ENCODE data around the gene NID2. TPM values are rescaled to one million over a fixed set of nuclear protein-coding genes. Genes with fewer than 3 reads are reported as not detected.

The NID2 gene
- total and polyA plus RNA-seq, 2 of the 4 experiments (the other 2 are of a cell fraction), result 101 to 303 TPM

GRCh38 chr14:52063052-52063462 is 5.8 kb downstream of the NID2 start:
- dilution Hi-C loops (cut with HindIII; ENCODE audit: low sequenced_read_pairs, unreplicated experiment) (no loop called here), intact Hi-C loops (cut with micrococcal nuclease) (no loop called here), in situ Hi-C loops (cut with MboI; ENCODE audit: low sequenced_read_pairs) (no loop called here)
- peak overlapping the region; percentile 2 for H3K9ac ChIP-seq (ENCODE audit: low read depth, low read length)
- ATAC-seq (ENCODE audit: low read depth) (peak; percentile 15; the same call in 1 of the 2 replicates), DNase-seq (peak; percentile 37)
- H2AK5ac ChIP-seq (ENCODE audit: low read depth, low read length), result no peak overlapping the region
- no peak overlapping the region; the same call in 1 of the 2 replicates for H3K23ac ChIP-seq (ENCODE audit: low read depth, low read length)
- H3K79me1 ChIP-seq (ENCODE audit: low read depth in 1 of 2, low read length in 2 of 2), result peaks cover 41 to 78% of the 10 kb centered on the region in 2 experiments
- WGBS, 2 experiments (ENCODE audit: extremely low coverage in 2 of 2, insufficient read length in 1 of 2), result no CpG with 5 or more reads among the region's 2 CpGs
- 0 out of 2 replicates have a peak overlapping the region, but pooled peaks have one; percentile 8 for H3K14ac ChIP-seq (replicated peaks; ENCODE audit: low read depth, low read length)
- peaks cover 15% of the 10 kb centered on the region for H3K4me1 ChIP-seq (ENCODE audit: control insufficient read depth, insufficient read depth, low read length)
- H4K8ac ChIP-seq (ENCODE audit: low read depth in 2 of 2, low read length in 2 of 2), result peak overlapping the region in 1 of 2 experiments; percentile 24; a peak in 2 of 4 replicates
- H3K18ac ChIP-seq (ENCODE audit: low read depth, low read length), result peak overlapping the region; percentile 9; the same call in 1 of the 2 replicates
- H4K20me1 ChIP-seq (ENCODE audit: insufficient read depth, low read length), result peaks cover 15% of the 10 kb centered on the region; the same call in 1 of the 2 replicates
- H3K9me1 ChIP-seq (ENCODE audit: insufficient read depth, low read length), result peaks cover 17% of the 10 kb centered on the region
- no peak overlapping the region for H3K4me3 ChIP-seq (ENCODE audit: insufficient read depth, low read depth, low read length)
- no peaks in the 10 kb centered on the region for H3K27me3 ChIP-seq (ENCODE audit: control insufficient read depth, insufficient read depth, low read length)
- TF ChIP-seq CEBPB (IDR thresholded peaks at IDR 0.05; ENCODE audit: low read depth, low read length) (no peak), MAFK (IDR thresholded peaks at IDR 0.05; ENCODE audit: low read depth, low read length) (no peak), USF2 (IDR thresholded peaks at IDR 0.05; ENCODE audit: low read depth, low read length) (no peak), RFX5 (IDR thresholded peaks at IDR 0.05; ENCODE audit: low read depth, low read length) (no peak), MAZ (IDR thresholded peaks at IDR 0.05; ENCODE audit: borderline replicate concordance, low read depth, low read length) (no peak), SMC3 (IDR thresholded peaks at IDR 0.05; ENCODE audit: low read depth, low read length) (no peak), RCOR1 (IDR thresholded peaks at IDR 0.05; ENCODE audit: insufficient replicate concordance, low read length) (no peak)
- TF ChIP-seq, protein P1, sequence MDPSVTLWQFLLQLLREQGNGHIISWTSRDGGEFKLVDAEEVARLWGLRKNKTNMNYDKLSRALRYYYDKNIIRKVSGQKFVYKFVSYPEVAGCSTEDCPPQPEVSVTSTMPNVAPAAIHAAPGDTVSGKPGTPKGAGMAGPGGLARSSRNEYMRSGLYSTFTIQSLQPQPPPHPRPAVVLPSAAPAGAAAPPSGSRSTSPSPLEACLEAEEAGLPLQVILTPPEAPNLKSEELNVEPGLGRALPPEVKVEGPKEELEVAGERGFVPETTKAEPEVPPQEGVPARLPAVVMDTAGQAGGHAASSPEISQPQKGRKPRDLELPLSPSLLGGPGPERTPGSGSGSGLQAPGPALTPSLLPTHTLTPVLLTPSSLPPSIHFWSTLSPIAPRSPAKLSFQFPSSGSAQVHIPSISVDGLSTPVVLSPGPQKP (IDR thresholded peaks at IDR 0.05; ENCODE audit: borderline replicate concordance, low read depth, low read length), result no peak
- peak overlapping the region; percentile 49 for H3K4ac ChIP-seq (ENCODE audit: low read depth, low read length)
- no peak overlapping the region for H2BK5ac ChIP-seq (ENCODE audit: low read depth, low read length, poor library complexity, severe bottlenecking)
- peak overlapping the region; percentile 19; the same call in 1 of the 3 replicates for H2BK15ac ChIP-seq (ENCODE audit: low read depth, low read length)
- H2BK20ac ChIP-seq (ENCODE audit: low read depth, low read length), result no peak overlapping the region
- H4K91ac ChIP-seq (ENCODE audit: insufficient read depth, low read depth, low read length), result peak overlapping the region; percentile 32; the same call in 1 of the 2 replicates
- ChIA-PET CTCF (interaction anchor here (1.3 kb wide), 1 partner anchor 9 kb away, joined by 3 read pairs; no protein-coding TSS in a partner anchor), POLR2A (ENCODE audit: unreplicated experiment) (no interaction called here)
- no peak overlapping the region for H2AK9ac ChIP-seq (replicated peaks; ENCODE audit: low read depth, low read length, poor library complexity)
- no peak overlapping the region for H2AFZ ChIP-seq (replicated peaks; ENCODE audit: low read length, poor library complexity)
- peaks cover 29% of the 10 kb centered on the region for H3K36me3 ChIP-seq (ENCODE audit: control insufficient read depth, insufficient read depth, low read length)
- no peaks in the 10 kb centered on the region for H3K9me3 ChIP-seq (ENCODE audit: control insufficient read depth, insufficient read depth, low read length)
- peak overlapping the region; percentile 59; the same call in 1 of the 2 replicates for H3K27ac ChIP-seq (ENCODE audit: insufficient read depth, low read length)
- peak overlapping the region; percentile 17; the same call in 1 of the 2 replicates for H2BK120ac ChIP-seq (ENCODE audit: low read depth, low read length)
- no peak overlapping the region; the same call in 1 of the 2 replicates for H4K5ac ChIP-seq (ENCODE audit: low read depth, low read length)
- BruUV-seq (replicated peaks), result no TSS peak
- peak overlapping the region; percentile 60; the same call in 1 of the 2 replicates for H3K4me2 ChIP-seq (ENCODE audit: low read depth, low read length)
- no peak overlapping the region; the same call in 1 of the 2 replicates for H3K56ac ChIP-seq (ENCODE audit: extremely low read depth, insufficient read depth, low read length)
